Measurements from ENCODE around the gene CD38.

DNA sequence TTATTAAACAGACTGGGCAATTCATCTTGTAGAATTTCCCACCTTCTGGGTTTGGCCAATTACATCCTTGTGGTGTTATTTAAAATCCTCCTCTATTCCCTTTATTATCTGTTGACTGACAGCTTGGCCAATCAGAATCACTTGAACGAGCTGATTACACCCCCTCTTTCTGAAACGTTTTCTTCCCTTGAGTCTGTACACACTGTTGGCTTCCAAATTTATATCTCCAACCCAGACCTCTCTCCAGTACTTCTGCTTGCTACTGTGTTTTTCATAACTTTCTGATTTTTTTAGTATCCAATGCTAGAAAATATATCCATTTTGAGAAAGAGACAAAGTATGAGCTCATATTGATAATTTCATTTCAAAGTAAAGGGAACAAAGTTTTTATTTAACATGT lies 14.8 kb downstream of the CD38 start:
- TF ChIP-seq EZH2 (IDR thresholded peaks at IDR 0.05; ENCODE audit: low read length) = no peak
- TF ChIP-seq, protein P1, sequence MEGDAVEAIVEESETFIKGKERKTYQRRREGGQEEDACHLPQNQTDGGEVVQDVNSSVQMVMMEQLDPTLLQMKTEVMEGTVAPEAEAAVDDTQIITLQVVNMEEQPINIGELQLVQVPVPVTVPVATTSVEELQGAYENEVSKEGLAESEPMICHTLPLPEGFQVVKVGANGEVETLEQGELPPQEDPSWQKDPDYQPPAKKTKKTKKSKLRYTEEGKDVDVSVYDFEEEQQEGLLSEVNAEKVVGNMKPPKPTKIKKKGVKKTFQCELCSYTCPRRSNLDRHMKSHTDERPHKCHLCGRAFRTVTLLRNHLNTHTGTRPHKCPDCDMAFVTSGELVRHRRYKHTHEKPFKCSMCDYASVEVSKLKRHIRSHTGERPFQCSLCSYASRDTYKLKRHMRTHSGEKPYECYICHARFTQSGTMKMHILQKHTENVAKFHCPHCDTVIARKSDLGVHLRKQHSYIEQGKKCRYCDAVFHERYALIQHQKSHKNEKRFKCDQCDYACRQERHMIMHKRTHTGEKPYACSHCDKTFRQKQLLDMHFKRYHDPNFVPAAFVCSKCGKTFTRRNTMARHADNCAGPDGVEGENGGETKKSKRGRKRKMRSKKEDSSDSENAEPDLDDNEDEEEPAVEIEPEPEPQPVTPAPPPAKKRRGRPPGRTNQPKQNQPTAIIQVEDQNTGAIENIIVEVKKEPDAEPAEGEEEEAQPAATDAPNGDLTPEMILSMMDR (optimal IDR thresholded peaks at IDR 0.05 in 1 of 3, IDR thresholded peaks at IDR 0.05 in 1 of 3, conservative IDR thresholded peaks at IDR 0.05 in 1 of 3; ENCODE audit: extremely low read depth in 1 of 3, insufficient read depth in 2 of 3, low read length in 3 of 3) = no peak

All from keratinocyte (primary cell).